GM21576 (cell line): Measurements from ENCODE around the gene FBL.

Experiments used
- ATAC-seq: cut with Tn5 transposase; IDR thresholded peaks from one replicate; pipeline ENCODE4 v1.9.1; 2021; ENCODE audit warnings: mild to moderate bottlenecking, moderate library complexity; ENCODE audit not compliant: unreplicated experiment

The FBL gene

GRCh38 chr19:39796000-39796498, 50.1 kb downstream of the FBL start:
- ATAC-seq, result no peak

DNA sequence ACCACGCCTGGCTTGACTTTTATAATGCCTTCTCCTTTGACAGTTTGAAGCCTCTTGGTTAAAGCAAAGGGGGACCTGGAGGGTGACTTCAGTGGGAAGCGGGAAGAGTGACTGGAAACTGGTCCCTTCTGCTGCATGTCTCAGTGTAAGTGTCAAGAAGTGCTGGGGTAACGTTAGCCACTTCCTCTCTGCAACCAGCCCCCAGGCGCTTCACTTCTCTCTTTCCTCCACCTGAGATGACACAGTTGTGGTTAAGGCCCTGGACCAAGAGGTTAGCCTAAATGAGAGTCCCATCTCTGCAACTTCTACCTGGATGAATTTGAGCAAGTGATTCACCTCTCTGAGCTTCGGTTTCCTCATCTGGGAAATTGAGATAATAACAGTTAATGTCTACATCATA, 51.2 kb downstream of the FBL start:
- peak; percentile 47 for ATAC-seq

DNA sequence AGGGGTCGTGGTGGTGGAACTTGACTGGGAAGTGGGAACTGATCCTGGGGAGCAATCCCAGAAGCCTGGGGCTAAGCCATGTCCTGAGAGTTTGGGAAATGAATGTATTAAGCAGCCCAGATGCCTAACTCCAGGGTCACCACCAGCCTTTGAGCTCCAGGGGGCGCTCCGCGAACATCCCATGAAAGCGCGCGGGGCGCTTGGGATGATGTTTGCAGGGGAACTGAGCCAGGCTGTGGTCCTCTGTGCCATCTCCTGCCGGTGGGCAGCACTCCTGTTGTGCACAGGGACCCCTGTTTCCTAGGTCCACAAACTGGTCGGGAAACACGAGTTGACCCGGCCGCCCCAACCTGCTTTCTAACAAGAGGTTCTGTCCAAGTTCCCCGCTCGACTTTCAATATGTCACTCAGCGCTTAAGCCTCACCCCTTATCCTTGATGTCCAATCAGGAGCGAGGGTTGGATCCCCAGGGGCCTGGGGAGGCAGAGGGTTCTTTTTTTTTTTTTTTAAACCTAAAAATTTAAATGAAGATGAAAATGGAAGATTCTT, 53.1 kb downstream of the FBL start:
- no peak for ATAC-seq

- ATAC-seq, result no peak
These were observed 57.9 kb downstream of the FBL start for GRCh38 chr19:39788244-39788643.
